H9 (cell line): Measurements from ENCODE around the gene TSPAN9. TPM values are rescaled to one million over a fixed set of nuclear protein-coding genes. Genes with fewer than 3 reads are reported as not detected.

Experiments used
- DNase-seq: peaks from one replicate; pipeline ENCODE4 v3.0.0-alpha.2; 2017
- H2AFZ ChIP-seq: one replicate; pipeline ENCODE4 v1.6.1; 2013; ENCODE audit warnings: mild to moderate bottlenecking, low read length, control low read depth, moderate library complexity
- H2AK5ac ChIP-seq: 2 replicates; pipeline ENCODE4 v1.6.1; 2013; ENCODE audit warnings: low read length, control low read depth, mixed read lengths; ENCODE audit not compliant: insufficient read length
- H2BK120ac ChIP-seq: one replicate; pipeline ENCODE4 v1.6.1; 2013; ENCODE audit warnings: low read depth, mild to moderate bottlenecking, low read length, control low read depth, inconsistent platforms; ENCODE audit not compliant: poor library complexity, severe bottlenecking
- H2BK12ac ChIP-seq: 2 replicates; pipeline ENCODE4 v1.6.1; 2013; ENCODE audit warnings: low read length, control low read depth, mixed read lengths, low read depth; ENCODE audit not compliant: insufficient read length
- H2BK15ac ChIP-seq: 2 replicates; pipeline ENCODE4 v1.6.1; 2013; ENCODE audit warnings: low read depth, low read length, control low read depth
- H2BK20ac ChIP-seq: one replicate; pipeline ENCODE4 v1.6.1; 2013; ENCODE audit warnings: low read depth, mild to moderate bottlenecking, low read length, control low read depth, inconsistent platforms; ENCODE audit not compliant: poor library complexity, severe bottlenecking
- H2BK5ac ChIP-seq: 2 replicates; pipeline ENCODE4 v1.6.1; 2013; ENCODE audit warnings: low read length, control low read depth, mixed read lengths; ENCODE audit not compliant: insufficient read length
- H3K14ac ChIP-seq: 2 replicates; pipeline ENCODE4 v1.6.1; 2013; ENCODE audit warnings: low read length, control low read depth; ENCODE audit not compliant: insufficient read depth
- H3K18ac ChIP-seq: 2 replicates; pipeline ENCODE4 v1.6.1; 2013; ENCODE audit warnings: low read depth, mild to moderate bottlenecking, mixed read lengths, low read length, control low read depth; ENCODE audit not compliant: insufficient read length
- H3K23ac ChIP-seq: 2 replicates; pipeline ENCODE4 v1.6.1; 2013; ENCODE audit warnings: low read length, control low read depth, mixed read lengths, low read depth; ENCODE audit not compliant: insufficient read length
- H3K23me2 ChIP-seq: 2 replicates; pipeline ENCODE4 v1.6.1; 2013; ENCODE audit warnings: low read depth, mild to moderate bottlenecking, mixed read lengths, low read length, control low read depth; ENCODE audit not compliant: insufficient read length, poor library complexity, severe bottlenecking
- H3K27ac ChIP-seq: 2 replicates; pipeline ENCODE4 v1.5.1; 2013; ENCODE audit warnings: low read length, control low read depth, mixed read lengths, low read depth; ENCODE audit not compliant: insufficient read length
- H3K27me3 ChIP-seq: 2 replicates; pipeline ENCODE4 v1.6.1; 2013; ENCODE audit warnings: low read length, control low read depth, inconsistent platforms; ENCODE audit not compliant: insufficient read depth
- H3K4ac ChIP-seq: 2 replicates; pipeline ENCODE4 v1.6.1; 2013; ENCODE audit warnings: low read depth, mild to moderate bottlenecking, control low read depth, inconsistent platforms, low read length, moderate library complexity
- H3K4me1 ChIP-seq: 2 replicates; pipeline ENCODE4 v1.6.1; 2013; ENCODE audit warnings: low read length, control low read depth, inconsistent platforms; ENCODE audit not compliant: insufficient read depth
- H3K4me2 ChIP-seq: 2 replicates; pipeline ENCODE4 v1.6.1; 2013; ENCODE audit warnings: low read length, control low read depth, mixed read lengths; ENCODE audit not compliant: insufficient read length, insufficient read depth
- H3K56ac ChIP-seq: 2 replicates; pipeline ENCODE4 v1.6.1; 2013; ENCODE audit warnings: low read depth, mild to moderate bottlenecking, mixed read lengths, low read length, control low read depth; ENCODE audit not compliant: insufficient read length
- H3K79me1 ChIP-seq: 2 replicates; pipeline ENCODE4 v1.6.1; 2013; ENCODE audit warnings: low read depth, mild to moderate bottlenecking, moderate library complexity, low read length, control low read depth, inconsistent platforms; ENCODE audit not compliant: insufficient read depth, poor library complexity, severe bottlenecking
- H3K79me2 ChIP-seq: 2 replicates; pipeline ENCODE4 v1.6.1; 2013; ENCODE audit warnings: low read length, control low read depth, inconsistent platforms; ENCODE audit not compliant: insufficient read depth
- H3K9ac ChIP-seq: 2 replicates; pipeline ENCODE4 v1.6.1; 2013; ENCODE audit warnings: low read length, control low read depth, mixed read lengths; ENCODE audit not compliant: insufficient read length; ENCODE audit errors: extremely low read depth
- H3K9me3 ChIP-seq: one replicate; pipeline ENCODE4 v1.6.1; 2013; ENCODE audit warnings: low read depth, low read length, inconsistent platforms; ENCODE audit not compliant: control insufficient read depth
- H3T11ph ChIP-seq: one replicate; pipeline ENCODE4 v1.6.1; 2013; ENCODE audit warnings: mild to moderate bottlenecking, low read length, control low read depth, inconsistent platforms
- H4K20me1 ChIP-seq: one replicate; pipeline ENCODE4 v1.6.1; 2013; ENCODE audit not compliant: control insufficient read depth, insufficient read length, insufficient read depth
- H4K5ac ChIP-seq: 2 replicates; pipeline ENCODE4 v1.6.1; 2013; ENCODE audit warnings: low read depth, mild to moderate bottlenecking, mixed read lengths, low read length, control low read depth; ENCODE audit not compliant: insufficient read length
- H4K8ac ChIP-seq: replicated peaks from 2 replicates; pipeline ENCODE4 v1.6.1; 2013; ENCODE audit warnings: low read length, control low read depth, mixed read lengths, low read depth; ENCODE audit not compliant: insufficient read length
- H4K91ac ChIP-seq: 2 replicates; pipeline ENCODE4 v1.6.1; 2013; ENCODE audit warnings: low read depth, mild to moderate bottlenecking, moderate library complexity, mixed read lengths, low read length, control low read depth; ENCODE audit not compliant: insufficient read length
- H3K27ac Mint-ChIP-seq, 3 experiments: 2 replicates in 2 of 3; 3 replicates in 1 of 3; pipeline ENCODE4 v1.8.0; 2020 to 2021; ENCODE audit warnings: mixed read lengths in 3 of 3, mild to moderate bottlenecking in 1 of 3, moderate library complexity in 1 of 3
- H3K27me3 Mint-ChIP-seq: 2 replicates; pipeline ENCODE4 v1.8.0; 2021; ENCODE audit warnings: low read depth, mild to moderate bottlenecking, moderate library complexity, mixed read lengths
- H3K36me3 Mint-ChIP-seq, 3 experiments: 2 replicates in 2 of 3; 3 replicates in 1 of 3; pipeline ENCODE4 v1.8.0; 2020 to 2021; ENCODE audit warnings: low read depth in 3 of 3, mixed read lengths in 3 of 3; ENCODE audit not compliant: insufficient read depth in 1 of 3
- H3K4me1 Mint-ChIP-seq, 2 experiments: 2 replicates each; pipeline ENCODE4 v1.8.0; 2020; ENCODE audit warnings: mixed read lengths in 2 of 2
- H3K4me3 Mint-ChIP-seq, 2 experiments: 2 replicates in 1 of 2; 3 replicates in 1 of 2; pipeline ENCODE4 v1.8.0; 2020 to 2021; ENCODE audit warnings: mild to moderate bottlenecking in 2 of 2, mixed read lengths in 2 of 2, moderate library complexity in 1 of 2
- H3K9me3 Mint-ChIP-seq, 2 experiments: 2 replicates in 1 of 2; 3 replicates in 1 of 2; pipeline ENCODE4 v1.8.0; 2020; ENCODE audit warnings: mild to moderate bottlenecking in 2 of 2, mixed read lengths in 2 of 2, moderate library complexity in 1 of 2
- WGBS: extraction: QIAGEN DNeasy Blood & Tissue Kit; methylation state at CpG from one replicate; pipeline ENCODE4 v1.1.7; 2013; ENCODE audit warnings: missing lambda C conversion rate, low lambda C conversion rate, mixed read lengths; ENCODE audit not compliant: insufficient read length; ENCODE audit errors: extremely low coverage; 5-methylcytosine and 5-hydroxymethylcytosine counted together
- total RNA-seq: library from RNA; stranded (reverse); gene quantifications from 2 replicates; pipeline ENCODE4 v1.2.1, GENCODE V29; 2021
- TF ChIP-seq, protein P1 (sequence below): fragments of 200-600 bp; sonication (generic); conservative IDR thresholded peaks from 3 replicates; pipeline ENCODE4 v1.8.0; 2021; ENCODE audit warnings: antibody characterized with exemption, mild to moderate bottlenecking

The TSPAN9 gene
- total RNA-seq, 1 experiment from 2014 or later, result 19.0 TPM

DNA sequence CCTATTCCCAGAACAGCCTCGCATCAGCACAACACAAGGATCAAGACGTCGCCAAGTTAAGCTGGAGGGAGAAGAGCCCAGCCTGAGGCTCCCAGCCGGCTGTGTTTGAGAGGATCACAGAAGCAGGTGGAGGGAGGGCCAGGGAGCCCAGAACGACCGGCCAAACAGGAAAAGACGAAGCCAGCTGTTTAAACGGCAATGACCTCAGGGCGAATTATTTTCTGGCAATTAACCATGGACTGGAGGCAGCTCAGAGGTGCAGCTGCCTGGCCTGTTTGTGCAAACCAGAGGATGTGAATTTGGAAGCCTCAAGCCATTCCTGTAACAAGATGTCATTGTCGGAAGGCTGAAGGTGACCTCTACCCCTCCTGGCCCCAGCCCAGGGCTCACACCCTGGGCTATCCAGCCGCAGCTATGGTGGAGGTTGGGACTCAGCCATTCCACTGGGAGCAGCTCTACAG lies 238.1 kb downstream of the TSPAN9 start:
- Histone ChIP-seq H2BK20ac (no peak overlapping the region), H3K18ac (no peak overlapping the region), H3T11ph (no peak overlapping the region), H4K91ac (no peak overlapping the region), H3K27ac (no peak overlapping the region), H3K79me2 (no peaks in the 10 kb centered on the region), H3K79me1 (no peaks in the 10 kb centered on the region), H4K20me1 (no peaks in the 10 kb centered on the region), H4K8ac (no peak overlapping the region), H3K56ac (no peak overlapping the region), H3K4me2 (no peak overlapping the region), H2BK120ac (no peak overlapping the region), H3K9ac (no peak overlapping the region), H3K23me2 (no peaks in the 10 kb centered on the region), H3K9me3 (no peaks in the 10 kb centered on the region), H3K4me1 (no peaks in the 10 kb centered on the region), H3K23ac (no peak overlapping the region), H3K14ac (no peak overlapping the region), H3K4ac (no peak overlapping the region), H3K27me3 (no peaks in the 10 kb centered on the region), H2BK5ac (no peak overlapping the region), H4K5ac (no peak overlapping the region), H2AK5ac (no peak overlapping the region), H2AFZ (no peak overlapping the region), H2BK15ac (no peak overlapping the region), H2BK12ac (no peak overlapping the region)
- WGBS, result no CpG with 5 or more reads among the region's 11 CpGs
- Mint-ChIP-seq H3K27me3 (peaks cover 17% of the 10 kb centered on the region), H3K4me3 (no peak overlapping the region), H3K27ac (peak overlapping the region in 2 of 3 experiments; percentile 43 to 78; a peak in 3 of 7 replicates), H3K4me1 (peaks cover 0 to 20% of the 10 kb centered on the region in 2 experiments; a peak in 3 of 4 replicates), H3K9me3 (no peaks in the 10 kb centered on the region), H3K36me3 (no peaks in the 10 kb centered on the region)
- TF ChIP-seq, protein P1, sequence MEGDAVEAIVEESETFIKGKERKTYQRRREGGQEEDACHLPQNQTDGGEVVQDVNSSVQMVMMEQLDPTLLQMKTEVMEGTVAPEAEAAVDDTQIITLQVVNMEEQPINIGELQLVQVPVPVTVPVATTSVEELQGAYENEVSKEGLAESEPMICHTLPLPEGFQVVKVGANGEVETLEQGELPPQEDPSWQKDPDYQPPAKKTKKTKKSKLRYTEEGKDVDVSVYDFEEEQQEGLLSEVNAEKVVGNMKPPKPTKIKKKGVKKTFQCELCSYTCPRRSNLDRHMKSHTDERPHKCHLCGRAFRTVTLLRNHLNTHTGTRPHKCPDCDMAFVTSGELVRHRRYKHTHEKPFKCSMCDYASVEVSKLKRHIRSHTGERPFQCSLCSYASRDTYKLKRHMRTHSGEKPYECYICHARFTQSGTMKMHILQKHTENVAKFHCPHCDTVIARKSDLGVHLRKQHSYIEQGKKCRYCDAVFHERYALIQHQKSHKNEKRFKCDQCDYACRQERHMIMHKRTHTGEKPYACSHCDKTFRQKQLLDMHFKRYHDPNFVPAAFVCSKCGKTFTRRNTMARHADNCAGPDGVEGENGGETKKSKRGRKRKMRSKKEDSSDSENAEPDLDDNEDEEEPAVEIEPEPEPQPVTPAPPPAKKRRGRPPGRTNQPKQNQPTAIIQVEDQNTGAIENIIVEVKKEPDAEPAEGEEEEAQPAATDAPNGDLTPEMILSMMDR, result no peak
- DNase-seq, result no peak
